Loucy (cell line): Measurements from ENCODE around the gene FOXG1.

Source experiments
- H2AFZ ChIP-seq: fragments of 200-600 bp; sonication (generic); 2 replicates; pipeline ENCODE4 v1.6.0; 2016; ENCODE audit warnings: antibody characterized with exemption, mild to moderate bottlenecking, low read length, moderate library complexity
- H3F3A ChIP-seq: fragments of 200-600 bp; 2 replicates; pipeline ENCODE4 v1.6.0; 2016; ENCODE audit warnings: antibody characterized with exemption, low read depth, mild to moderate bottlenecking
- H3K27me3 ChIP-seq: fragments of 200-600 bp; sonication (generic); 2 replicates; pipeline ENCODE4 v1.6.1; 2014; ENCODE audit warnings: low read length, mild to moderate bottlenecking; ENCODE audit not compliant: insufficient read depth, poor library complexity, severe bottlenecking
- H3K36me3 ChIP-seq: fragments of 200-600 bp; sonication (generic); 2 replicates; pipeline ENCODE4 v1.6.1; 2016; ENCODE audit warnings: low read length; ENCODE audit not compliant: insufficient read depth
- H3K4me1 ChIP-seq: fragments of 200-600 bp; sonication (generic); 2 replicates; pipeline ENCODE4 v1.5.1; 2014; ENCODE audit warnings: low read length, mild to moderate bottlenecking; ENCODE audit not compliant: insufficient read depth, poor library complexity, severe bottlenecking
- H3K4me2 ChIP-seq: fragments of 200-600 bp; sonication (generic); 2 replicates; pipeline ENCODE4 v1.6.0; 2014; ENCODE audit warnings: antibody characterized with exemption, low read length, low read depth, mild to moderate bottlenecking; ENCODE audit not compliant: poor library complexity, severe bottlenecking
- H3K4me3 ChIP-seq: fragments of 200-600 bp; sonication (generic); 2 replicates; pipeline ENCODE4 v1.5.1; 2014; ENCODE audit warnings: low read length, mild to moderate bottlenecking, mixed read lengths; ENCODE audit not compliant: poor library complexity, severe bottlenecking
- H3K79me2 ChIP-seq: fragments of 200-600 bp; sonication (generic); 2 replicates; pipeline ENCODE4 v1.6.1; 2014; ENCODE audit warnings: low read length; ENCODE audit not compliant: insufficient read depth
- H3K9ac ChIP-seq: fragments of 200-600 bp; sonication (generic); 2 replicates; pipeline ENCODE4 v1.6.0; 2014; ENCODE audit warnings: mild to moderate bottlenecking, low read depth, low read length, moderate library complexity; ENCODE audit not compliant: poor library complexity, severe bottlenecking
- H3K9me2 ChIP-seq: fragments of 200-600 bp; sonication (generic); replicated peaks from 2 replicates; pipeline ENCODE4 v1.6.1; 2016; ENCODE audit warnings: low read depth, low read length, mixed read lengths
- H3K9me3 ChIP-seq: fragments of 200-600 bp; sonication (generic); 2 replicates; pipeline ENCODE4 v1.6.1; 2014; ENCODE audit warnings: mild to moderate bottlenecking, antibody characterized with exemption, low read length, low read depth; ENCODE audit not compliant: insufficient read depth
- H4K20me1 ChIP-seq: fragments of 200-600 bp; sonication (generic); 2 replicates; pipeline ENCODE4 v1.6.0; 2014; ENCODE audit warnings: antibody characterized with exemption, low read length, mild to moderate bottlenecking; ENCODE audit not compliant: insufficient read depth, poor library complexity, severe bottlenecking
- CTCF ChIP-seq: fragments of 200-600 bp; sonication (generic); conservative IDR thresholded peaks from 2 replicates; pipeline ENCODE4 v1.5.1; 2014; ENCODE audit warnings: mild to moderate bottlenecking, antibody characterized with exemption, low read length
- EZH2phosphoT487 ChIP-seq: fragments of 200-600 bp; IDR thresholded peaks from 2 replicates; pipeline ENCODE4 v1.6.1; 2018; ENCODE audit warnings: antibody characterized with exemption, mild to moderate bottlenecking, moderate library complexity, borderline replicate concordance

FOXG1 gene

DNA sequence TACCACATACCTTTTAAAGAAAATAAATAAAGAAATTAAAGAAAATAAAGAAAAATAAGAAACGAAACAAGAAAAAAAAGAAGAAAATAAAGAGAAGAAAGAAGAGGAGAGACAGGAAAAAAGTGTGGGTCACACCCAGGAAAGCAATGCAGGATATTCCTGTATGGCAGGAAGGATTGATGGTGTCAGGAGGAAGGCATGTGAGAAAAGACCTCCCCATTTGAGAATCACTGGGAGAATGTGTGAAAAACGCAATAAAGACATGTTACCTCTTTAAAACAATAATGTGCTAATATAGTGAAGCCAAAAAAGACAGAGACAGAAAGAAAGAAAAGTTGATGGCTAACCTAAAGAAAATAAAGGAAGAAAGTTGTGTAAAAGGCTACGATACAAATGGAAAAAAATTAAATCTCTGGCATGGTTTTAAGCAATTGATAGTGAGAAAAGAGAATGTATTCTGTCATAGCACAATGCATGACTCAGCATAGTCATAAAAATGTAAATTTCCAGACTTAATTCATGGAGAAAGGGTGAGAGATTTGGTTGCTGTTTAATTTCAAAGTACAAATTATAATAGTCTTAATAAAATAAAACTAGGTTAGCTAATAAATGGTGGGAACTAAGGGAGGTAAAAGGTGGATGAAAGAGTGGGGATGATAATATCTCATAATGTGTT lies 24.3 kb upstream of the FOXG1 start:
- Histone ChIP-seq H2AFZ (no peak overlapping the region), H3K9ac (no peak overlapping the region), H3K27me3 (no peaks in the 10 kb centered on the region), H3K79me2 (no peaks in the 10 kb centered on the region), H4K20me1 (no peaks in the 10 kb centered on the region), H3K36me3 (no peaks in the 10 kb centered on the region), H3K4me1 (no peaks in the 10 kb centered on the region), H3K9me3 (no peaks in the 10 kb centered on the region), H3K4me2 (no peak overlapping the region), H3K4me3 (no peak overlapping the region), H3F3A (no peaks in the 10 kb centered on the region), H3K9me2 (no peaks in the 10 kb centered on the region)
- TF ChIP-seq EZH2phosphoT487: no peak
- no peak for TF ChIP-seq CTCF

- H3K4me2 ChIP-seq: no peak overlapping the region
Measured at GRCh38 chr14:28744126-28744525, 22.5 kb upstream of the FOXG1 start.

DNA sequence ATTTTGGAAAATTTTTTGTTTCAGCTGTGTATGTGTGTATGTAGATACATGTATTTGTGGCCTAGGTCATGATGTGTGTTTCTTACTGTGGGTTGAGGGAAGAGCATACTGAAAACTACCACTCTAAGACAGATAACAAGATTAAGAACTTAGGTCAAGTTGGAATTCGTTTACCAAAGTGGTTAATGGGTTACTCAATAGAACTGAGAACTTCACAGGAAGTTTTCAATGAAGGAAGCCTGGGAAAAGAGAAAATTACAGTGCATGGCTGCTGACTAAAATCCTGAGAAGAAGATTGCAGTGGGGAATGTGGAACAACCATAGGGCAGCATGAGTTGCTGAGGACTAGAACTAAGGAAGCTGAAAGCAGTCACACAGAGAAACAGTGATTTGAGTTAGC lies 21.4 kb upstream of the FOXG1 start:
- Histone ChIP-seq H4K20me1 (no peaks in the 10 kb centered on the region), H3K9ac (no peak overlapping the region), H3K27me3 (no peaks in the 10 kb centered on the region), H3K4me3 (no peak overlapping the region), H3K79me2 (no peaks in the 10 kb centered on the region), H3K4me1 (no peaks in the 10 kb centered on the region), H2AFZ (no peak overlapping the region), H3K9me2 (no peaks in the 10 kb centered on the region), H3F3A (no peaks in the 10 kb centered on the region), H3K36me3 (no peaks in the 10 kb centered on the region), H3K9me3 (no peaks in the 10 kb centered on the region), H3K4me2 (no peak overlapping the region)
- TF ChIP-seq CTCF (no peak), EZH2phosphoT487 (no peak)

More at GRCh38 chr14:28744126-28744525, 22.5 kb upstream of the FOXG1 start:
- H4K20me1 ChIP-seq: no peaks in the 10 kb centered on the region
- H3K9ac ChIP-seq: no peak overlapping the region
- H3K9me3 ChIP-seq: no peaks in the 10 kb centered on the region
- H3K4me1 ChIP-seq: no peaks in the 10 kb centered on the region
- no peak overlapping the region for H2AFZ ChIP-seq
- no peaks in the 10 kb centered on the region for H3K79me2 ChIP-seq
- no peak overlapping the region for H3K4me3 ChIP-seq
- no peaks in the 10 kb centered on the region for H3K9me2 ChIP-seq
- no peak for TF ChIP-seq CTCF
- no peak for TF ChIP-seq EZH2phosphoT487
- no peaks in the 10 kb centered on the region for H3K36me3 ChIP-seq
- H3K27me3 ChIP-seq: no peaks in the 10 kb centered on the region
- no peaks in the 10 kb centered on the region for H3F3A ChIP-seq
